GM13976 (cell line): ENCODE measurements around the gene VN1R2.
"Not testable (repeated sequence)": the region's sequence is repeated elsewhere in the genome, so short reads cannot be mapped to it uniquely, and the experiment has no call there.

Source experiments
- DNase-seq: peaks from one replicate; pipeline ENCODE4 v3.0.0; 2012; ENCODE audit warnings: low spot score
- CTCF ChIP-seq: IDR thresholded peaks from 2 replicates; pipeline ENCODE4 v1.5.1; 2012; ENCODE audit warnings: borderline replicate concordance, mild to moderate bottlenecking; ENCODE audit not compliant: insufficient read depth; ENCODE audit errors: extremely low read depth, missing control alignments, control extremely low read depth
- in situ Hi-C: fragments of 300-500 bp; cut with MboI; formaldehyde crosslinking; loops from one replicate; pipeline ENCODE4 v1.12.0; 2022; ENCODE audit warnings: low sequenced_read_pairs, mixed read lengths, inconsistent platforms; ENCODE audit not compliant: unreplicated experiment

VN1R2 gene

GRCh38 chr19:53294786-53295441, 36.8 kb downstream of the VN1R2 start:
- in situ Hi-C loops = no loop called here
- no peak for DNase-seq
- no peak for TF ChIP-seq CTCF

GRCh38 chr19:53301341-53301740, 43.2 kb downstream of the VN1R2 start:
- DNase-seq, in situ Hi-C loops: not testable (repeated sequence)

- in situ Hi-C loops = no loop called here
- DNase-seq = no peak
Measured at GRCh38 chr19:53308339-53308811, 50.3 kb downstream of the VN1R2 start.

More at GRCh38 chr19:53308339-53308811, 50.3 kb downstream of the VN1R2 start:
- no peak for TF ChIP-seq CTCF
